ENCODE data around the gene SBF1. TPM values are rescaled to one million over a fixed set of nuclear protein-coding genes. Genes with fewer than 3 reads are reported as not detected.

The SBF1 gene
- total RNA-seq, 2 donors from 2014 or later: 68.3 to 101 TPM

DNA sequence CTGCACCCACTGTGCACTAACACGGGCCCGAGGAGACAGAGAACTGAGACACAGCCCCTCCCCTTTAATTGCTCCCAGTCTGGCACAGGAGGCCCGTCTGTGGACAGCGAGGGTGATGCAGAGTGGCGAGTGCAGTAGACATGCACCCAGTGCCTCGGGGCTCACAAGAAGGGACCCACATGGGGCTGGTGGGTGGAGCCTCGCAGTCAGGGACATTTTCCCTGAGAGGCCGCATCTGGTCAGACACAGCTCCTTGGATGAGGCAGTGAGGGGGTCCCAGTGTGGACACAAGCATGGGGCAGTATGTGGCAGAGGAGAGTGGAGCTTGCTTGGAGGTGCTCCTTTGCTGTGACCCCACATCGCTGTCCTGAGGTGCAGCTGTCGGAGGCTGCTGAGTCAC, 54.8 kb downstream of the SBF1 start:
- Histone ChIP-seq H3K9me3 (no peaks in the 10 kb centered on the region), H3K27me3 (no peaks in the 10 kb centered on the region), H3K9ac (ENCODE audit: low read depth in 2 of 2, low read length in 2 of 2) (no peak overlapping the region), H3K4me3 (no peak overlapping the region), H3K4me1 (no peaks in the 10 kb centered on the region), H3K27ac (no peak overlapping the region), H3K36me3 (peaks cover 20% of the 10 kb centered on the region)
- intact Hi-C loops (cut with DNase I): no loop called here
- DNase-seq: no peak
- no peak for TF ChIP-seq CTCF (IDR thresholded peaks at IDR 0.05)

DNA sequence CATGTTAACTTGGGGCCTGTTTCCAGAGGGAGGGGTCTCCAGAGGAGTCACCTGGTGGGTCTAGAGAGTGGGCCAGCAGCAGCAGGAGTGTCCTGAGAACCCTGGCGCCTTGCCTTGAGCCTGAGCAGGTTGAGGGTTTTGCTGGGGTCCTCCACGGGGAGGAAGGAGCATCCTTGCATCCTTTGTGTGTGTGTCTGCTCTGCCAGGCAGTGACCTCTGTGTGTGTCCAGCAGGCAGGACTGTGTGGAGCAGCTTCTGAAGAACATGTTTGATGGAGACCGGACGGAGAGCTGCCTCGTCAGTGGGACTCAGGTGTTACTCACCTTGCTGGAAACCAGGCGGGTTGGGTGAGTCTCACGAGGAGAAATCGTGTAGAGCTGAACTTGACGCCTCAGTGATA, 55.7 kb downstream of the SBF1 start:
- TF ChIP-seq CTCF (IDR thresholded peaks at IDR 0.05): no peak
- intact Hi-C loops (cut with DNase I): no loop called here
- no peaks in the 10 kb centered on the region for H3K4me1 ChIP-seq
- H3K27ac ChIP-seq: no peak overlapping the region
- DNase-seq: no peak
- no peaks in the 10 kb centered on the region for H3K27me3 ChIP-seq
- H3K36me3 ChIP-seq: peaks cover 24% of the 10 kb centered on the region
- H3K9ac ChIP-seq (ENCODE audit: low read depth in 2 of 2, low read length in 2 of 2): no peak overlapping the region
- H3K4me3 ChIP-seq: no peak overlapping the region
- H3K9me3 ChIP-seq: no peaks in the 10 kb centered on the region

GRCh38 chr22:50418624-50419023, 56.2 kb downstream of the SBF1 start:
- TF ChIP-seq CTCF (IDR thresholded peaks at IDR 0.05): no peak
- no peak for DNase-seq
- H3K4me1 ChIP-seq: no peaks in the 10 kb centered on the region
- no peaks in the 10 kb centered on the region for H3K9me3 ChIP-seq
- intact Hi-C loops (cut with DNase I): no loop called here
- no peak overlapping the region for H3K27ac ChIP-seq
- no peaks in the 10 kb centered on the region for H3K27me3 ChIP-seq
- H3K9ac ChIP-seq (ENCODE audit: low read depth in 2 of 2, low read length in 2 of 2): no peak overlapping the region
- no peak overlapping the region for H3K4me3 ChIP-seq
- H3K36me3 ChIP-seq: peaks cover 24% of the 10 kb centered on the region

GRCh38 chr22:50417411-50418210, 57.2 kb downstream of the SBF1 start:
- intact Hi-C loops (cut with DNase I): no loop called here
- H3K27me3 ChIP-seq: no peaks in the 10 kb centered on the region
- H3K27ac ChIP-seq: no peak overlapping the region
- no peak overlapping the region for H3K4me3 ChIP-seq
- no peak overlapping the region for H3K9ac ChIP-seq (ENCODE audit: low read depth in 2 of 2, low read length in 2 of 2)
- DNase-seq: no peak
- H3K36me3 ChIP-seq: peaks cover 24% of the 10 kb centered on the region
- no peaks in the 10 kb centered on the region for H3K4me1 ChIP-seq
- no peak for TF ChIP-seq CTCF (IDR thresholded peaks at IDR 0.05)
- H3K9me3 ChIP-seq: no peaks in the 10 kb centered on the region

DNA sequence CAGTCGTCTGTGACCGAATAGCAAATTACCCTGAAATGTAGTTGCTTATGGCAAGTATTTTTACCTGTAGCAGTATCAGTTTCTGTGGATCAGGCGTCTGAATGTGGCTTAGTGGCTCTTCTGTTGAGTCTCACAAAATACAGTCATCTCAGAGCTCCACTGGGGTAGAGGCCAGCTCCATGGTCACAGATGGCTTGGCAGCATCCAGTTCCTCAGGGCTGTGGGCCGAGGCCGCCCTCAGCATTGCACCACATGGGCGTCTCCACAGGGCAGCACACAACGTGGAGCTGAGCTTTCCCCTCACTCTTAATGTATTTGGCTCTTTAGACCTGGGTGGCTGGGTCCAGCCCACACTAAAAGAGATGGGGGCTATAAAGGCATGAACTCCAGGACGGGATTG, 57.8 kb downstream of the SBF1 start:
- no peaks in the 10 kb centered on the region for H3K9me3 ChIP-seq
- no peaks in the 10 kb centered on the region for H3K27me3 ChIP-seq
- H3K36me3 ChIP-seq: peaks cover 24% of the 10 kb centered on the region
- H3K27ac ChIP-seq: no peak overlapping the region
- no peaks in the 10 kb centered on the region for H3K4me1 ChIP-seq
- H3K4me3 ChIP-seq: no peak overlapping the region
- H3K9ac ChIP-seq (ENCODE audit: low read depth in 2 of 2, low read length in 2 of 2): no peak overlapping the region
- intact Hi-C loops (cut with DNase I): no loop called here
- no peak for DNase-seq
- no peak for TF ChIP-seq CTCF (IDR thresholded peaks at IDR 0.05)
